22Rv1 (cell line): ENCODE measurements around the gene ASB15.

Experiments
- H3K27ac ChIP-seq: fragments of 450-650 bp; 2 replicates; pipeline ENCODE4 v1.5.1; 2017
- CTCF ChIP-seq: fragments of 450-650 bp; IDR thresholded peaks from 2 replicates; pipeline ENCODE4 v1.5.1; 2017; ENCODE audit warnings: mild to moderate bottlenecking
- ZFX ChIP-seq: fragments of 450-650 bp; IDR thresholded peaks from 2 replicates; pipeline ENCODE4 v1.6.1; 2017; ENCODE audit warnings: antibody characterized with exemption, borderline replicate concordance

Gene ASB15

GRCh38 chr7:123643495-123644441 lies 42.1 kb downstream of the ASB15 start:
- TF ChIP-seq CTCF (no peak), ZFX (no peak)
- H3K27ac ChIP-seq, result no peak overlapping the region

- H3K27ac ChIP-seq, result no peak overlapping the region
- TF ChIP-seq CTCF (no peak), ZFX (no peak)
These were observed 43.9 kb downstream of the ASB15 start for GRCh38 chr7:123645516-123645915.

GRCh38 chr7:123647106-123647730 lies 45.6 kb downstream of the ASB15 start:
- H3K27ac ChIP-seq, result no peak overlapping the region
- TF ChIP-seq ZFX, result no peak
- TF ChIP-seq CTCF, result no peak

- H3K27ac ChIP-seq, result no peak overlapping the region
- no peak for TF ChIP-seq ZFX
- no peak for TF ChIP-seq CTCF
These were observed 48.3 kb downstream of the ASB15 start for GRCh38 chr7:123649964-123650363.

- no peak for TF ChIP-seq CTCF
- TF ChIP-seq ZFX, result no peak
- H3K27ac ChIP-seq, result no peak overlapping the region
These were observed 49.0 kb downstream of the ASB15 start for GRCh38 chr7:123650595-123650994.

- no peak overlapping the region for H3K27ac ChIP-seq
- TF ChIP-seq ZFX (no peak), CTCF (no peak)
These were observed 50.8 kb downstream of the ASB15 start for GRCh38 chr7:123652406-123652805.

- no peak overlapping the region for H3K27ac ChIP-seq
- no peak for TF ChIP-seq CTCF
- no peak for TF ChIP-seq ZFX
These were observed 51.5 kb downstream of the ASB15 start for GRCh38 chr7:123653162-123653561.
